Measurements from ENCODE around the gene RNF17. TPM values are rescaled to one million over a fixed set of nuclear protein-coding genes. Genes with fewer than 3 reads are reported as not detected.

RNF17 gene
- total RNA-seq, 1 experiment from 2014 or later, result not detected

DNA sequence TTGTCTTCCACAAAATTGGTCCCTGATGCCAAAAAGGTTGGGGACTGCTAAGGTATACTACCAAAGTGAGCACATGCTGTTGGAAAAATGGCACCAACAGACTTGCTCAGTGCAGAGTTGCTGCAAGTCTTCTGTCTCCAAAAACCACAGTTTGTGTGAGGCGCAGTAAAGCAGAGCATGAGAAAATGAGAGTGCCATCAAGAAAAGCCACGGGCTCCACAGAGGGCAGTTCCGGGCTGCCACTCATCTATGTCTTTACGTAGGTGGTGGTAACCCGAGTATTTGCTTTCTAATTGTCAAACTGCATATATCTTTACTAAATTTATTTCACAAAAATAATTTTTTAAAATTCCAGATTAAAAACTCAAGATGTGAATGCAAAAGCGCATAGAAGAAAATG is 123.8 kb downstream of the RNF17 start:
- TF ChIP-seq CTCF (IDR thresholded peaks at IDR 0.05; ENCODE audit: unreplicated experiment), result no peak
- no peaks in the 10 kb centered on the region for H3K27me3 Mint-ChIP-seq (ENCODE audit: insufficient read depth, unreplicated experiment)
- CTCF ChIA-PET, result no interaction called here

DNA sequence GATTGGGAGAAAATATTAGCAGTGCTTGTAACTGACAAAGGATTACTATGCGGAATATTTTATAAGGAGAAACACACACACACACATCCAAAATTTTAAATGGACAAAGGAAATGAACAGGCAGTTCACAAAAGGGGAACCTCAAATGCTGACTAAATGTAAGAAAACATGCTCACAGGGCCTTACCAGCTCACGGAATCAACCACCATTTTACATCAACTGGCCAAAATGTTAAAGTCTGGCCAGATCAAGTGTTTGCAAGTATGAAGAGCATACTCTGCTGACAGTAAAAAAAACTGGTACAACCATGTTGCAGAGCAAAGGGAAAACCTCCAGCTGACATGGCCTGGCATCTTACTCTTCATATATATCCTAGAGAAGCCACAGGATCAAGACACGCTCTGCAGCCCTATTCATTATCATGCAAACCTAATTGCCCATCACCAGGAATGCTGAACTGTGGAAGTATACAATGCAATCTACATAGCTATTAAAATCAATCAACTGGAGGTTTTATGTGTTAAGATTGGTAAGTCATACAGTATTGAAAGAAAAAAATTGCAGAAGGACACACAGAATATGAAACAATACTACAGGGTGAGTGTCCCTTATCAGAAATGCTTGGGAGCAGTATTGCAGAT is 124.4 kb downstream of the RNF17 start:
- intact Hi-C loops (cut with micrococcal nuclease), result no loop called here
- Mint-ChIP-seq H3K4me3 (ENCODE audit: unreplicated experiment) (no peak overlapping the region), H3K27ac (ENCODE audit: low read depth, unreplicated experiment) (no peak overlapping the region), H3K36me3 (ENCODE audit: insufficient read depth, unreplicated experiment) (peaks cover 9% of the 10 kb centered on the region), H3K4me1 (ENCODE audit: insufficient read depth, unreplicated experiment) (no peaks in the 10 kb centered on the region), H3K27me3 (ENCODE audit: insufficient read depth, unreplicated experiment) (no peaks in the 10 kb centered on the region), H3K9me3 (ENCODE audit: unreplicated experiment) (no peaks in the 10 kb centered on the region)
- no peak for TF ChIP-seq CTCF (IDR thresholded peaks at IDR 0.05; ENCODE audit: unreplicated experiment)
- DNase-seq (ENCODE audit: unreplicated experiment), result no peak
- CTCF ChIA-PET, result interaction anchor here (0.6 kb wide), 1 partner anchor 161 kb away, joined by 3 read pairs; no protein-coding TSS in a partner anchor
- POLR2A ChIA-PET, result no interaction called here
- no TSS peak for BruUV-seq (replicated peaks)

More for the DNA sequence above, 123.8 kb downstream of the RNF17 start:
- no peak for DNase-seq (ENCODE audit: unreplicated experiment)
- intact Hi-C loops (cut with micrococcal nuclease), result no loop called here
- H3K27ac Mint-ChIP-seq (ENCODE audit: low read depth, unreplicated experiment), result no peak overlapping the region
- BruUV-seq (replicated peaks), result no TSS peak
- no peaks in the 10 kb centered on the region for H3K4me1 Mint-ChIP-seq (ENCODE audit: insufficient read depth, unreplicated experiment)
- POLR2A ChIA-PET, result no interaction called here
- H3K36me3 Mint-ChIP-seq (ENCODE audit: insufficient read depth, unreplicated experiment), result peaks cover 9% of the 10 kb centered on the region
- H3K9me3 Mint-ChIP-seq (ENCODE audit: unreplicated experiment), result no peaks in the 10 kb centered on the region
- no peak overlapping the region for H3K4me3 Mint-ChIP-seq (ENCODE audit: unreplicated experiment)

- Mint-ChIP-seq H3K27ac (ENCODE audit: low read depth, unreplicated experiment) (no peak overlapping the region), H3K4me1 (ENCODE audit: insufficient read depth, unreplicated experiment) (no peaks in the 10 kb centered on the region), H3K36me3 (ENCODE audit: insufficient read depth, unreplicated experiment) (peaks cover 6% of the 10 kb centered on the region), H3K9me3 (ENCODE audit: unreplicated experiment) (no peaks in the 10 kb centered on the region), H3K27me3 (ENCODE audit: insufficient read depth, unreplicated experiment) (no peaks in the 10 kb centered on the region), H3K4me3 (ENCODE audit: unreplicated experiment) (no peak overlapping the region)
- intact Hi-C loops (cut with micrococcal nuclease), result no loop called here
- BruUV-seq (replicated peaks), result no TSS peak
- ChIA-PET CTCF (interaction anchor here (0.6 to 1.1 kb wide), 2 partner anchors 105 to 383 kb away, joined by 3 read pairs; no protein-coding TSS in a partner anchor), POLR2A (interaction anchor here (1.1 kb wide), 1 partner anchor 32 kb away, joined by 3 read pairs; a partner anchor contains a TSS)
- no peak for TF ChIP-seq CTCF (IDR thresholded peaks at IDR 0.05; ENCODE audit: unreplicated experiment)
- no peak for DNase-seq (ENCODE audit: unreplicated experiment)
Observed at GRCh38 chr13:24890256-24890655, 126.3 kb downstream of the RNF17 start.

DNA sequence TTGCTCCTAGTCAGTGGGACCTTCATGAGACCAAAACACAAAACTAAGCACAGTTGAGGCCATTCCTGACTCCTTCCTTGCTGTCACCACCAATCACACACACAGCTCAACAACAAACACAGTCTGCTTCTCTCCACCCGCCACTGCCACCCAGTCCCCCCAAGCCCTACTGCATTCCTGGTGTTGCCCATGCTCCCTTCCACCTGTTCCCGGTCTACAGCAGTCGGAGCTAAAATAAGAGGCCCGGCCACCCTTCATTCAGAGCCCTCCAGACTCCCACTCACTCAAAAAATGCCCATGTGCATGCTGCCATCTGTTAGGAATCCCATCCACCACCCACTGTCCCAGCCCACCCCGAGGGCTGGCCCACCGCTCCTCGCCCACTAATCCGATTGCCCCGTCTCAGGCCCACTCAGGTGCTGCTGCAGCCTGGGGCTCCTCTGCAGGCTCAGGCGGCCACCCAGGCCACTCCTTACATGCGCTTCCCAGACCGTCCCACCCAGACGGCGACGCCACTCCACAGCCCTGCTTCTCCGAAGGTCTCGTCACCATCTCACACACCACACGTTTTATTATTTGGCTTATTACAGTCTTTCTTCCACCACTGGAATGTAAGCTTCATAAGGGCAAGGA is 127.6 kb downstream of the RNF17 start:
- no peak for TF ChIP-seq CTCF (IDR thresholded peaks at IDR 0.05; ENCODE audit: unreplicated experiment)
- Mint-ChIP-seq H3K27me3 (ENCODE audit: insufficient read depth, unreplicated experiment) (no peaks in the 10 kb centered on the region), H3K27ac (ENCODE audit: low read depth, unreplicated experiment) (no peak overlapping the region), H3K4me3 (ENCODE audit: unreplicated experiment) (no peak overlapping the region), H3K36me3 (ENCODE audit: insufficient read depth, unreplicated experiment) (peaks cover 6% of the 10 kb centered on the region), H3K4me1 (ENCODE audit: insufficient read depth, unreplicated experiment) (no peaks in the 10 kb centered on the region), H3K9me3 (ENCODE audit: unreplicated experiment) (no peaks in the 10 kb centered on the region)
- DNase-seq (ENCODE audit: unreplicated experiment), result no peak
- CTCF ChIA-PET, result interaction anchor here (0.6 kb wide), 2 partner anchors 10 to 18 kb away, joined by 3 to 4 read pairs; no protein-coding TSS in a partner anchor
- POLR2A ChIA-PET, result no interaction called here
- intact Hi-C loops (cut with micrococcal nuclease), result no loop called here
- no TSS peak for BruUV-seq (replicated peaks)

Measured in MCF 10A (cell line).